ENCODE results near the gene SCGB1C1. TPM values are rescaled to one million over a fixed set of nuclear protein-coding genes. Genes with fewer than 3 reads are reported as not detected.

Gene SCGB1C1
- total and polyA plus RNA-seq, 9 of the 15 experiments (the other 6 are each of a cell fraction or from before 2014, with no cell fraction given) = not detected

GRCh38 chr11:235997-236773 is 43.3 kb downstream of the SCGB1C1 start, which contains the start of gene SIRT3 (continued):
- TF ChIP-seq, protein P1, sequence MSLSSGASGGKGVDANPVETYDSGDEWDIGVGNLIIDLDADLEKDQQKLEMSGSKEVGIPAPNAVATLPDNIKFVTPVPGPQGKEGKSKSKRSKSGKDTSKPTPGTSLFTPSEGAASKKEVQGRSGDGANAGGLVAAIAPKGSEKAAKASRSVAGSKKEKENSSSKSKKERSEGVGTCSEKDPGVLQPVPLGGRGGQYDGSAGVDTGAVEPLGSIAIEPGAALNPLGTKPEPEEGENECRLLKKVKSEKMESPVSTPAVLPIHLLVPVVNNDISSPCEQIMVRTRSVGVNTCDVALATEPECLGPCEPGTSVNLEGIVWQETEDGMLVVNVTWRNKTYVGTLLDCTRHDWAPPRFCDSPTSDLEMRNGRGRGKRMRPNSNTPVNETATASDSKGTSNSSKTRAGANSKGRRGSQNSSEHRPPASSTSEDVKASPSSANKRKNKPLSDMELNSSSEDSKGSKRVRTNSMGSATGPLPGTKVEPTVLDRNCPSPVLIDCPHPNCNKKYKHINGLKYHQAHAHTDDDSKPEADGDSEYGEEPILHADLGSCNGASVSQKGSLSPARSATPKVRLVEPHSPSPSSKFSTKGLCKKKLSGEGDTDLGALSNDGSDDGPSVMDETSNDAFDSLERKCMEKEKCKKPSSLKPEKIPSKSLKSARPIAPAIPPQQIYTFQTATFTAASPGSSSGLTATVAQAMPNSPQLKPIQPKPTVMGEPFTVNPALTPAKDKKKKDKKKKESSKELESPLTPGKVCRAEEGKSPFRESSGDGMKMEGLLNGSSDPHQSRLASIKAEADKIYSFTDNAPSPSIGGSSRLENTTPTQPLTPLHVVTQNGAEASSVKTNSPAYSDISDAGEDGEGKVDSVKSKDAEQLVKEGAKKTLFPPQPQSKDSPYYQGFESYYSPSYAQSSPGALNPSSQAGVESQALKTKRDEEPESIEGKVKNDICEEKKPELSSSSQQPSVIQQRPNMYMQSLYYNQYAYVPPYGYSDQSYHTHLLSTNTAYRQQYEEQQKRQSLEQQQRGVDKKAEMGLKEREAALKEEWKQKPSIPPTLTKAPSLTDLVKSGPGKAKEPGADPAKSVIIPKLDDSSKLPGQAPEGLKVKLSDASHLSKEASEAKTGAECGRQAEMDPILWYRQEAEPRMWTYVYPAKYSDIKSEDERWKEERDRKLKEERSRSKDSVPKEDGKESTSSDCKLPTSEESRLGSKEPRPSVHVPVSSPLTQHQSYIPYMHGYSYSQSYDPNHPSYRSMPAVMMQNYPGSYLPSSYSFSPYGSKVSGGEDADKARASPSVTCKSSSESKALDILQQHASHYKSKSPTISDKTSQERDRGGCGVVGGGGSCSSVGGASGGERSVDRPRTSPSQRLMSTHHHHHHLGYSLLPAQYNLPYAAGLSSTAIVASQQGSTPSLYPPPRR (CRISPR knock-in tag; IDR thresholded peaks at IDR 0.05; ENCODE audit: borderline replicate concordance) = no peak
- TF ChIP-seq CBX1 (IDR thresholded peaks at IDR 0.05; ENCODE audit: low read depth) (no peak; the same call in 1 of the 2 replicates), MYC (IDR thresholded peaks at IDR 0.05; ENCODE audit: low read depth, low read length) (no peak; the same call in none of the 2 replicates), MYC (CRISPR knock-in tag; IDR thresholded peaks at IDR 0.05; ENCODE audit: borderline replicate concordance, low read depth) (no peak; the same call in 1 of the 2 replicates), CHD4 (IDR thresholded peaks at IDR 0.05; ENCODE audit: insufficient read depth, insufficient replicate concordance, low read depth, low read length, poor library complexity, severe bottlenecking) (no peak), ZNF589 (CRISPR knock-in tag; IDR thresholded peaks at IDR 0.05; ENCODE audit: low read depth) (no peak), TAF7 (tag; IDR thresholded peaks at IDR 0.05) (peak; percentile 12; the same call in 1 of the 2 replicates), FOXP1 (CRISPR knock-in tag; IDR thresholded peaks at IDR 0.05) (peak; percentile 19; the same call in 1 of the 2 replicates), SETDB1 (IDR thresholded peaks at IDR 0.05; ENCODE audit: low read length) (no peak), TRIM25 (IDR thresholded peaks at IDR 0.05; ENCODE audit: borderline replicate concordance) (peak; percentile 85; the same call in 1 of the 2 replicates), POLR2B (IDR thresholded peaks at IDR 0.05; ENCODE audit: low read depth, partially characterized antibody) (no peak), RBM22 (IDR thresholded peaks at IDR 0.05; ENCODE audit: low read depth, low read length, poor library complexity, severe bottlenecking) (no peak), SIN3B (IDR thresholded peaks at IDR 0.05; ENCODE audit: low read depth) (peak; percentile 46; the same call in 1 of the 2 replicates), ZNF699 (CRISPR knock-in tag; IDR thresholded peaks at IDR 0.05; ENCODE audit: insufficient replicate concordance) (no peak), RFX1 (IDR thresholded peaks at IDR 0.05) (no peak), RBM39 (optimal IDR thresholded peaks at IDR 0.05; ENCODE audit: low read depth, low read length) (no peak)
- TF ChIP-seq, protein P2, sequence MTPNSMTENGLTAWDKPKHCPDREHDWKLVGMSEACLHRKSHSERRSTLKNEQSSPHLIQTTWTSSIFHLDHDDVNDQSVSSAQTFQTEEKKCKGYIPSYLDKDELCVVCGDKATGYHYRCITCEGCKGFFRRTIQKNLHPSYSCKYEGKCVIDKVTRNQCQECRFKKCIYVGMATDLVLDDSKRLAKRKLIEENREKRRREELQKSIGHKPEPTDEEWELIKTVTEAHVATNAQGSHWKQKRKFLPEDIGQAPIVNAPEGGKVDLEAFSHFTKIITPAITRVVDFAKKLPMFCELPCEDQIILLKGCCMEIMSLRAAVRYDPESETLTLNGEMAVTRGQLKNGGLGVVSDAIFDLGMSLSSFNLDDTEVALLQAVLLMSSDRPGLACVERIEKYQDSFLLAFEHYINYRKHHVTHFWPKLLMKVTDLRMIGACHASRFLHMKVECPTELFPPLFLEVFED (CRISPR knock-in tag; conservative IDR thresholded peaks at IDR 0.05) = no peak

Measured in K562 (cell line).